ENCODE measurements around the gene UBAP1. TPM values are rescaled to one million over a fixed set of nuclear protein-coding genes. Genes with fewer than 3 reads are reported as not detected.

Gene UBAP1
- total RNA-seq, 1 experiment from 2014 or later: 30.8 TPM

- no peaks in the 10 kb centered on the region for H3K79me2 ChIP-seq (ENCODE audit: insufficient read depth, low read length)
- H3K36me3 ChIP-seq (ENCODE audit: control insufficient read depth in 1 of 2, insufficient read depth in 2 of 2, low read length in 2 of 2): no peaks in the 10 kb centered on the region; a peak in 1 of 4 replicates
- no peaks in the 10 kb centered on the region for H3K9me2 ChIP-seq (ENCODE audit: insufficient read depth)
- H2AFZ ChIP-seq (ENCODE audit: low read depth, low read length, poor library complexity, severe bottlenecking): no peak overlapping the region
- no peak overlapping the region for H3K4me2 ChIP-seq (ENCODE audit: low read length)
- ChIA-PET RAD21 (ENCODE audit: low non-redundant PET in 1 of 2, low total read pairs in 2 of 2, uncharacterized antibody in 2 of 2, unreplicated experiment in 2 of 2) (no interaction called here), CTCF (no interaction called here), POLR2A (no interaction called here)
- DNase-seq (ENCODE audit: low read depth, low spot score) (no peak), ATAC-seq (no peak)
- no peak overlapping the region for H3K4me3 ChIP-seq (replicated peaks in 1 of 2; ENCODE audit: low read depth in 1 of 2, low read length in 2 of 2)
- no peaks in the 10 kb centered on the region for H3K9me3 ChIP-seq (ENCODE audit: control insufficient read depth in 1 of 2, insufficient read depth in 1 of 2, low read depth in 1 of 2, low read length in 2 of 2)
- no TSS peak for BruUV-seq (replicated peaks)
- no peak overlapping the region for H3K27ac ChIP-seq (ENCODE audit: low read depth, low read length)
- no peak for TF ChIP-seq ZFX (IDR thresholded peaks at IDR 0.05)
- TF ChIP-seq CEBPB (IDR thresholded peaks at IDR 0.05; ENCODE audit: low read depth): no peak
- no peaks in the 10 kb centered on the region for H4K20me1 ChIP-seq (ENCODE audit: insufficient read depth)
- intact Hi-C loops (cut with micrococcal nuclease): no loop called here
- no peaks in the 10 kb centered on the region for H3K4me1 ChIP-seq (ENCODE audit: control insufficient read depth in 1 of 2, insufficient read depth in 2 of 2, low read length in 2 of 2)
- H3K27me3 ChIP-seq (ENCODE audit: insufficient read depth, low read length): no peaks in the 10 kb centered on the region
- no peak overlapping the region for H3K9ac ChIP-seq (ENCODE audit: low read length)
Observed at GRCh38 chr9:34279411-34279810, 100.6 kb downstream of the UBAP1 start.

- intact Hi-C loops (cut with micrococcal nuclease): no loop called here
- RAD21 ChIA-PET (ENCODE audit: low non-redundant PET in 1 of 2, low total read pairs in 2 of 2, uncharacterized antibody in 2 of 2, unreplicated experiment in 2 of 2): no interaction called here
- H2AFZ ChIP-seq (ENCODE audit: low read depth, low read length, poor library complexity, severe bottlenecking): no peak overlapping the region
- no peak overlapping the region for H3K4me2 ChIP-seq (ENCODE audit: low read length)
- no peak for DNase-seq (ENCODE audit: low read depth, low spot score)
- POLR2A ChIA-PET: no interaction called here
- TF ChIP-seq ZNF274 (IDR thresholded peaks at IDR 0.05; ENCODE audit: low read depth, low read length): no peak
- no peak for TF ChIP-seq EGR1 (IDR thresholded peaks at IDR 0.05; ENCODE audit: low read depth)
- no peak for TF ChIP-seq RAD21 (IDR thresholded peaks at IDR 0.05; ENCODE audit: low read depth)
- TF ChIP-seq ATF3 (IDR thresholded peaks at IDR 0.05): no peak
- TF ChIP-seq JUND (IDR thresholded peaks at IDR 0.05): no peak
- no peak for TF ChIP-seq CBX3 (IDR thresholded peaks at IDR 0.05; ENCODE audit: low read depth)
- no peak for TF ChIP-seq REST (IDR thresholded peaks at IDR 0.05; ENCODE audit: low read depth)
- no peak for TF ChIP-seq FOSL1 (IDR thresholded peaks at IDR 0.05; ENCODE audit: low read depth)
- no peak for TF ChIP-seq MAX (IDR thresholded peaks at IDR 0.05)
- TF ChIP-seq ELF1 (IDR thresholded peaks at IDR 0.05; ENCODE audit: borderline replicate concordance, low read depth): no peak
- TF ChIP-seq CEBPB (IDR thresholded peaks at IDR 0.05; ENCODE audit: low read depth): no peak
- peaks cover 0 to under 1% of the 10 kb centered on the region in 2 experiments; a peak in 2 of 4 replicates for H3K36me3 ChIP-seq (ENCODE audit: control insufficient read depth in 1 of 2, insufficient read depth in 2 of 2, low read length in 2 of 2)
- H3K9ac ChIP-seq (ENCODE audit: low read length): no peak overlapping the region
- no peak overlapping the region for H3K4me3 ChIP-seq (replicated peaks in 1 of 2; ENCODE audit: low read depth in 1 of 2, low read length in 2 of 2)
- CTCF ChIA-PET: no interaction called here
- no peaks in the 10 kb centered on the region for H4K20me1 ChIP-seq (ENCODE audit: insufficient read depth)
- no peaks in the 10 kb centered on the region for H3K9me2 ChIP-seq (ENCODE audit: insufficient read depth)
- no peak for ATAC-seq
- no peaks in the 10 kb centered on the region for H3K9me3 ChIP-seq (ENCODE audit: control insufficient read depth in 1 of 2, insufficient read depth in 1 of 2, low read depth in 1 of 2, low read length in 2 of 2)
- H3K27me3 ChIP-seq (ENCODE audit: insufficient read depth, low read length): no peaks in the 10 kb centered on the region
- H3K27ac ChIP-seq (ENCODE audit: low read depth, low read length): no peak overlapping the region
- BruUV-seq (replicated peaks): no TSS peak
- H3K4me1 ChIP-seq (ENCODE audit: control insufficient read depth in 1 of 2, insufficient read depth in 2 of 2, low read length in 2 of 2): no peaks in the 10 kb centered on the region
- H3K79me2 ChIP-seq (ENCODE audit: insufficient read depth, low read length): no peaks in the 10 kb centered on the region
Observed at GRCh38 chr9:34282096-34282495, 103.3 kb downstream of the UBAP1 start.

Measured in HCT116 (cell line).